Measurements from ENCODE around the gene INA. TPM values are rescaled to one million over a fixed set of nuclear protein-coding genes. Genes with fewer than 3 reads are reported as not detected.
A peak's percentile ranks its signal among the peaks of the same experiment; 100 is the strongest.
"Not testable (repeated sequence)": the region's sequence is repeated elsewhere in the genome, so short reads cannot be mapped to it uniquely, and the experiment has no call there.

INA gene
- total RNA-seq, 3 donors from 2014 or later (not counting 1 experiment from before 2014, with no cell fraction given): not detected

DNA sequence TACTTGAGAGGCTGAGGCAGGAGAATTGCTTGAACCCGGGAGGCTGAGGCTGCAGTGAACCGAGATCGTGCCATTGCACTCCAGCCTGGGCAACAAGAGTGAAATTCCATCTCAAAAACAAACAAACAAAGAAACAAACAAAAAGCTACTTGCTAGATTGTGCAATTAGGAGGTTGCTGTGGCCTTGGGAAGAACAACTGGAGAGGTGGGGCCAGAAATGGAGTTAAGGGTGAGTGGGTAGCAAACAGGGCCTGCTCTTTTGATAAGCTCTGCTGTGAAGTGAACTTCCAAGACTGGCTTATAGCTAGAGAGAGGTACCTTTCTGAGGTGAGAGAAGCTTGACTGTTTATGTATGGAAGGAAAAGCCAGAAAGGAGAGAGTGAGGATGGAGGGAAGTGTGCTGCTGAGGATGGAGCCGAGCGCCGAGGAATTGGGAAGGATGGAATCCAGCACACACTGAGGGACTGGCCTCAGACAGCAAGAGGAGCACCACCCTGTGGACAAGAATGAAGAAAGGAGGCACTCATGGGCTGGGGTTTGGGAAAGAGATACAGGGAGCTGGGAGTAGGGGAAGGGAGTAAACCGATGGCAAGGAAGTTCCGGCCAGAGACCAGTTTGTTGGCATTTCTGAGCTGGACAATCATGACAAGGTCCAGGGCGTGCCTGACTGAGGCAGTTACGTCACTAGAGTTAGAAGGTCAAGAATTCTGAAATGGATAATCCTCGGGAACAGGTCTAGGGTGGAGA lies 38.3 kb upstream of the INA start:
- ATAC-seq: no peak
- Histone ChIP-seq H3K4me1 (ENCODE audit: control insufficient read depth, insufficient read depth, low read length) (peaks cover 14% of the 10 kb centered on the region), H3K4me3 (ENCODE audit: low read length) (no peak overlapping the region), H3K9me3 (ENCODE audit: control insufficient read depth, insufficient read depth, low read length) (no peaks in the 10 kb centered on the region), H3K36me3 (ENCODE audit: control insufficient read depth, insufficient read depth, low read length) (no peaks in the 10 kb centered on the region), H3K27ac (ENCODE audit: low read length) (no peak overlapping the region), H3K27me3 (ENCODE audit: control insufficient read depth, insufficient read depth, low read length) (no peaks in the 10 kb centered on the region)
- 92% methylated on average over 11 of the region's 11 CpGs for WGBS (ENCODE audit: insufficient coverage)
- Mint-ChIP-seq H3K4me1 (peaks cover 6% of the 10 kb centered on the region in 2 donors), H3K27me3 (ENCODE audit: low read depth in 2 of 2) (peaks cover 0 to 7% of the 10 kb centered on the region in 2 donors), H3K36me3 (no peaks in the 10 kb centered on the region), H3K27ac (no peak overlapping the region), H3K4me3 (no peak overlapping the region), H3K9me3 (no peaks in the 10 kb centered on the region)
- TF ChIP-seq, protein P1, sequence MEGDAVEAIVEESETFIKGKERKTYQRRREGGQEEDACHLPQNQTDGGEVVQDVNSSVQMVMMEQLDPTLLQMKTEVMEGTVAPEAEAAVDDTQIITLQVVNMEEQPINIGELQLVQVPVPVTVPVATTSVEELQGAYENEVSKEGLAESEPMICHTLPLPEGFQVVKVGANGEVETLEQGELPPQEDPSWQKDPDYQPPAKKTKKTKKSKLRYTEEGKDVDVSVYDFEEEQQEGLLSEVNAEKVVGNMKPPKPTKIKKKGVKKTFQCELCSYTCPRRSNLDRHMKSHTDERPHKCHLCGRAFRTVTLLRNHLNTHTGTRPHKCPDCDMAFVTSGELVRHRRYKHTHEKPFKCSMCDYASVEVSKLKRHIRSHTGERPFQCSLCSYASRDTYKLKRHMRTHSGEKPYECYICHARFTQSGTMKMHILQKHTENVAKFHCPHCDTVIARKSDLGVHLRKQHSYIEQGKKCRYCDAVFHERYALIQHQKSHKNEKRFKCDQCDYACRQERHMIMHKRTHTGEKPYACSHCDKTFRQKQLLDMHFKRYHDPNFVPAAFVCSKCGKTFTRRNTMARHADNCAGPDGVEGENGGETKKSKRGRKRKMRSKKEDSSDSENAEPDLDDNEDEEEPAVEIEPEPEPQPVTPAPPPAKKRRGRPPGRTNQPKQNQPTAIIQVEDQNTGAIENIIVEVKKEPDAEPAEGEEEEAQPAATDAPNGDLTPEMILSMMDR (IDR thresholded peaks at IDR 0.05): no peak
- DNase-seq: no peak
- intact Hi-C loops (cut with micrococcal nuclease): no loop called here

DNA sequence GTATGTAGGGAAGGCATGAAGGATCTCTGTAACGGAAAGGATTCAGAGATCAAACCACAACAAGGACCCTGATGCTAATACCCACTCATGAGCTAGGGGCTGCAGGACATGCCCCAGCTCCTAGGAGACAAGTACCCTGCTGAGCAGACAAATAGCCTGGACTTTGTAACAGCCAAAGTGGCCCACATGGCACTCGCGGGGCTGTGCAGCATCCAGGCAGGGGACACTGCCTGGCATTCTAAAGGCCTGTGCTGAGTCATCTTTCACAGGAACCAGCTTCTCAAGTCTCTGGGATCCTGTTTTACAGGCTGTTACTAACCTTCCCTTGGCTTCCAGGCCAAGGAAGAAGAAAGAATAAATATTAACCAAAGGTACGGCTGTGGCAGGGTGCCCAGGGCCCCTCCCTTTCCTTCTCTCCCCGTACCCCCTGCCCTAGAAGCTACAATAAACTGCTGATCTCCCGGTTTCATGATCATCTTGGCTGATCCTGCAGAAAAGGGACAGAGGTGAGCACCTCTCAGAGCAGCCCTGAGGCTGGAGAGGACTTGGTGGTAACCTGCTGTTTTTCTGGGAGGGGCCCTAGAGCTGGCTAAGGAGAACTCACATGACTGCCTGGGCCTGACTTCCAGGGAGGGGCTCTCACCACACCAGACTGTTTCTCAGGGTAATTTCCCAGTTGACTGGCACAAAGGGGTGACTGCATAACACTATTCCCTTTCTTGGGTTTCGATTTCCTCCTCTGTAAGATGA lies 35.5 kb upstream of the INA start:
- H3K9me3 Mint-ChIP-seq: no peaks in the 10 kb centered on the region
- Histone ChIP-seq H3K9me3 (ENCODE audit: control insufficient read depth, insufficient read depth, low read length) (no peaks in the 10 kb centered on the region), H3K36me3 (ENCODE audit: control insufficient read depth, insufficient read depth, low read length) (no peaks in the 10 kb centered on the region), H3K27me3 (ENCODE audit: control insufficient read depth, insufficient read depth, low read length) (no peaks in the 10 kb centered on the region), H3K4me3 (ENCODE audit: low read length) (no peak overlapping the region), H3K27ac (ENCODE audit: low read length) (no peak overlapping the region), H3K4me1 (ENCODE audit: control insufficient read depth, insufficient read depth, low read length) (peaks cover 14% of the 10 kb centered on the region)
- TF ChIP-seq, protein P1 (IDR thresholded peaks at IDR 0.05): no peak
- WGBS (ENCODE audit: insufficient coverage): 51% methylated on average over 7 of the region's 7 CpGs
- H3K4me3 Mint-ChIP-seq: no peak overlapping the region
- intact Hi-C loops (cut with micrococcal nuclease): no loop called here
- no peak overlapping the region for H3K27ac Mint-ChIP-seq
- peaks cover 6 to 10% of the 10 kb centered on the region in 2 donors for H3K4me1 Mint-ChIP-seq
- peaks cover 0 to 4% of the 10 kb centered on the region in 2 donors for H3K27me3 Mint-ChIP-seq (ENCODE audit: low read depth in 2 of 2)
- peak in 1 of 2 donors; percentile 13 for DNase-seq
- peak in 1 of 3 donors; percentile 38 for ATAC-seq
- no peaks in the 10 kb centered on the region for H3K36me3 Mint-ChIP-seq

DNA sequence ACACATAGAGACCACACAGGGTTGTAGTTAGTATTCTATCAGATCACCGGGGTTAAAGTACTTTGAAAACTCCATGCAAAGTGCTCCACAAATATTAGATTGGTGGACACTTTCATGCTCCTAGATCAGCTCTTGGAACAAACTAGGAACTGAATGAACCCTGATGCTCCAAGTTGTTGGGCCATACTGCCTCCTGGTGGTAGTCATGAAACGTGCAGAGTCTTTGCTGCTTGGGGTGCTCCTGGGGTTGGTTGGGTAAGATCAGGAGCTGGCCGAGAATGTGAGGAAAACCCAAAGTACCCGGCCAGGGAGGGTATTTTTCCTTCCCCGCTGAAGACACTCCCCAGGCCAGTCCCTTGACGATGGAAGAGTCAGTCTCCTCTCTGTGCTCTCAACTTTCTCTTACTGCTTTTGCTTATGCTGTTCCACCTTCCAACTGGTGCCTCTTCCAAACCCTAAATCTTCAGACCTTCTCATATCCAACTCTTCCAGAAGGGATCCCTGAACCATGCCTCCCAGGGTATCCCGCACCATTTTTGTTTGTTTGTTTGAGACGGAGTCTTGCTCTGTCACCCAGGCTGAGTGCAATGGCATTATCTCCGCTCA lies 32.2 kb upstream of the INA start:
- peaks cover 6 to 10% of the 10 kb centered on the region in 2 donors for H3K4me1 Mint-ChIP-seq
- ATAC-seq (peak; percentile 72 to 83 (median 79)), DNase-seq (peak; percentile 51 to 83)
- no peaks in the 10 kb centered on the region for H3K36me3 Mint-ChIP-seq
- 35% methylated on average over 9 of the region's 9 CpGs for WGBS (ENCODE audit: insufficient coverage)
- no peak overlapping the region for H3K27ac ChIP-seq (ENCODE audit: low read length)
- H3K9me3 Mint-ChIP-seq: no peaks in the 10 kb centered on the region
- H3K27me3 ChIP-seq (ENCODE audit: control insufficient read depth, insufficient read depth, low read length): no peaks in the 10 kb centered on the region
- no peak overlapping the region for H3K4me3 ChIP-seq (ENCODE audit: low read length)
- no peak overlapping the region for H3K4me3 Mint-ChIP-seq
- intact Hi-C loops (cut with micrococcal nuclease): loop anchor here (1.0 kb wide), 1 partner anchor 327 kb away; no protein-coding TSS in a partner anchor
- H3K27me3 Mint-ChIP-seq (ENCODE audit: low read depth in 2 of 2): peaks cover 0 to 4% of the 10 kb centered on the region in 2 donors
- TF ChIP-seq, protein P1 (IDR thresholded peaks at IDR 0.05): peak; percentile 88
- no peaks in the 10 kb centered on the region for H3K36me3 ChIP-seq (ENCODE audit: control insufficient read depth, insufficient read depth, low read length)
- peaks cover 14% of the 10 kb centered on the region for H3K4me1 ChIP-seq (ENCODE audit: control insufficient read depth, insufficient read depth, low read length)
- no peaks in the 10 kb centered on the region for H3K9me3 ChIP-seq (ENCODE audit: control insufficient read depth, insufficient read depth, low read length)
- H3K27ac Mint-ChIP-seq: no peak overlapping the region

DNA sequence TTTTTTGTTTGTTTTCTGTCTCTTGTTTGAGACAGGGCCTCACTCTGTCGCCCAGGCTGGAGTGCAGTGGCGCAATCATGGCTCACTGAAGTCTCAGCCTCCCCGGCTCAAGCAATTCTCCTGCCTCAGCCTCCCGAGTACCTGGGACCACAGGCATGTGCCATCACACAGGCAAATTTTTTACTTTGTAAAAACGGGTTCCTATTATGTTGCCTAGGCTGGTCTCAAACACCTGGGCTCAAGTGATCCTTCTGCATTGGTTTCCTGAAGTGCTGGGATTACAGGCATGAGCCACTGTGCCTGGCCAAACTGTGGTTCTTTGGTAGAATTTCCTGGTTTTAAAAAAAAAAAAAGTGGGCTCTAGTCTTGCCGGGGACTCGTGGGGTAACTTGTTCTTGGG lies 31.4 kb upstream of the INA start, which contains the start of gene RPEL1:
RPEL1 (plus strand) TSS at position 301 of the 400 bp plus-strand sequence. CDS start 110 bp downstream, outside the sequence.
- H3K27me3 ChIP-seq (ENCODE audit: control insufficient read depth, insufficient read depth, low read length); H3K36me3 Mint-ChIP-seq; H3K9me3 ChIP-seq (ENCODE audit: control insufficient read depth, insufficient read depth, low read length); ATAC-seq; DNase-seq; H3K36me3 ChIP-seq (ENCODE audit: control insufficient read depth, insufficient read depth, low read length); H3K4me3 Mint-ChIP-seq; H3K4me1 Mint-ChIP-seq; H3K4me3 ChIP-seq (ENCODE audit: low read length); H3K4me1 ChIP-seq (ENCODE audit: control insufficient read depth, insufficient read depth, low read length); H3K27ac ChIP-seq (ENCODE audit: low read length); H3K9me3 Mint-ChIP-seq; intact Hi-C loops (cut with micrococcal nuclease); H3K27ac Mint-ChIP-seq; H3K27me3 Mint-ChIP-seq (ENCODE audit: low read depth in 2 of 2): not testable (repeated sequence)
- WGBS (ENCODE audit: insufficient coverage): 92% methylated on average over 7 of the region's 7 CpGs
